NB4 (cell line): Measurements from ENCODE around the gene FANCG.

Source experiments
- DNase-seq: peaks from one replicate; pipeline ENCODE4 v3.0.0; 2010; ENCODE audit warnings: low read depth
- H3K4me3 ChIP-seq: one replicate; pipeline ENCODE4 v1.5.1; 2011; ENCODE audit warnings: mild to moderate bottlenecking, low read depth, low read length, moderate library complexity
- MYC ChIP-seq: IDR thresholded peaks from 2 replicates; pipeline ENCODE4 v1.6.1; 2011; ENCODE audit warnings: low read depth, low read length
- POLR2A ChIP-seq: IDR thresholded peaks from 2 replicates; pipeline ENCODE4 v1.6.1; 2011; ENCODE audit warnings: mild to moderate bottlenecking; ENCODE audit not compliant: insufficient read length; ENCODE audit errors: extremely low read depth
- TF ChIP-seq, protein P1 (sequence below): IDR thresholded peaks from 2 replicates; pipeline ENCODE4 v1.6.1; 2011; ENCODE audit warnings: low read depth, low read length
- TF ChIP-seq, protein P2 (sequence below): IDR thresholded peaks from one replicate; pipeline ENCODE4 v1.5.1; 2012; ENCODE audit warnings: low read depth, low read length

The FANCG gene

DNA sequence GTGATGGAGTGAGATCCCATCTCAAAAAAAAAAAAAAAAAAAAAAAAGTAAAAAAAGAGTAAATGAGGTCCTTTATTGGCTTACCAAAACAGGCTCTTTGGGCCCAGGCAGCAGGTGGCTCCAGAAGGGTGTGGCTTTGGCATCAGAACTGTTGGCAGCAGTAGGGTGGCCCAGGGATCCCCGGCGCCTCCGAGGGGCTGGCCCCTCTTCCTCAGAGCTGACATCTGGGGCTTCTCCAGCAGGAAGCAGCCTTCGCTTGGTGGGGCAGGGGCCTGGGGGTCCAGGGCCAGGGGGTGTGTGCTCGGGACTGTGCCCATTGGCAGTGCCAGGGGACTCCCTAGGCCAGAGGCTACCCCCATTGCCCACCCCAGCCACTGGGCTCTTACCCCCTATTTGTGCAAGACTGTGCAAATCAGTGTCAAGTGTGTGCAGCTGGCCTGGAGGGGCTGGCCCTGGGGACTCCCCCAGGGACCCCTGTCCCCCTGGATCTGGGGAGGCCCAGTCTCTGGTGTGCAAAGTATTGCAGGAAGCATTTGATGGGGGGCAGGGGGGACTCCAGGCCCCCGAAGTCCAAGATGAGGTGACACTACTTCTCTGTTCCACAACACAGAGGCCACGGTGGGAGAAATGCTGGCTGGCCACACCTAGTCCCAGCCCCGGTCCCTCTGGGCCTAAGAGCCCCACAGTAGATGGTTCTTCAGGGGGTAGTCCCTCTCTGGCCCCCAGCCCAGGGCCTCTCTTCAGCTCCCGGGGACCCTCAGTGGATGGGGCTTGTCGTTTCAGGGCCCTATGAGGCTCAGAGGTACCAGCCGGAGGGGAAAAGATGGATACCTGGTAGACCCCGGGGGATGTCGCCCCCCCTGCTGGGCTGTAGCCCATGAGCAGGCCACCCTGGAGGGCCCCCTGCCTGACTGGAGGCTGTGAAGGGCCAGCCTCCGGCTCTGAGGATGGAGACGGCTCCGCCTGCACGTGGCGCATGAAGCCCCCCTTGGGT, 27.9 kb upstream of the FANCG start:
- no peak for DNase-seq
- no peak overlapping the region for H3K4me3 ChIP-seq
- TF ChIP-seq, protein P1, sequence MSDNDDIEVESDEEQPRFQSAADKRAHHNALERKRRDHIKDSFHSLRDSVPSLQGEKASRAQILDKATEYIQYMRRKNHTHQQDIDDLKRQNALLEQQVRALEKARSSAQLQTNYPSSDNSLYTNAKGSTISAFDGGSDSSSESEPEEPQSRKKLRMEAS = no peak
- TF ChIP-seq MYC (no peak), POLR2A (no peak)
- TF ChIP-seq, protein P2, sequence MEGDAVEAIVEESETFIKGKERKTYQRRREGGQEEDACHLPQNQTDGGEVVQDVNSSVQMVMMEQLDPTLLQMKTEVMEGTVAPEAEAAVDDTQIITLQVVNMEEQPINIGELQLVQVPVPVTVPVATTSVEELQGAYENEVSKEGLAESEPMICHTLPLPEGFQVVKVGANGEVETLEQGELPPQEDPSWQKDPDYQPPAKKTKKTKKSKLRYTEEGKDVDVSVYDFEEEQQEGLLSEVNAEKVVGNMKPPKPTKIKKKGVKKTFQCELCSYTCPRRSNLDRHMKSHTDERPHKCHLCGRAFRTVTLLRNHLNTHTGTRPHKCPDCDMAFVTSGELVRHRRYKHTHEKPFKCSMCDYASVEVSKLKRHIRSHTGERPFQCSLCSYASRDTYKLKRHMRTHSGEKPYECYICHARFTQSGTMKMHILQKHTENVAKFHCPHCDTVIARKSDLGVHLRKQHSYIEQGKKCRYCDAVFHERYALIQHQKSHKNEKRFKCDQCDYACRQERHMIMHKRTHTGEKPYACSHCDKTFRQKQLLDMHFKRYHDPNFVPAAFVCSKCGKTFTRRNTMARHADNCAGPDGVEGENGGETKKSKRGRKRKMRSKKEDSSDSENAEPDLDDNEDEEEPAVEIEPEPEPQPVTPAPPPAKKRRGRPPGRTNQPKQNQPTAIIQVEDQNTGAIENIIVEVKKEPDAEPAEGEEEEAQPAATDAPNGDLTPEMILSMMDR = no peak

DNA sequence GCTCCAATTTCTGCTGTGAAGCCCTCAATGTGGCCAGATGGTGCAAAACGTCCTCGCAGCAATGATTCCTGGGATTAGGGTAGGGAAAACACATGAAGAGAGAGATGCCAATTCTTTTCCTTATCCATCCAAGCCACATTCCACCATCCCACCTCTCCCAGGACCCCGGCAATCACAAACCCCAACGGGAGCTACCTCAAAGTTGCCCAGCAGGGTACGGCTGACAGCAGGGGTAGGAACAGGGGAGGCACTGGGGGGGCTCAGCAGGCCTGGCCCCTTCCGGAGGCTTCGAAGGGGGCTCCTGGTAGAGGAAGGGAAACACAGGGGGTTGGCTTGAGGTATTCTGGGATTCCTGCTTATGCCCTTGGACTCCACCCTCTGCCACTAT, 26.6 kb upstream of the FANCG start:
- TF ChIP-seq MYC = no peak
- TF ChIP-seq, protein P2 = no peak
- TF ChIP-seq, protein P1 = no peak
- no peak for TF ChIP-seq POLR2A
- H3K4me3 ChIP-seq = no peak overlapping the region
- DNase-seq = no peak

DNA sequence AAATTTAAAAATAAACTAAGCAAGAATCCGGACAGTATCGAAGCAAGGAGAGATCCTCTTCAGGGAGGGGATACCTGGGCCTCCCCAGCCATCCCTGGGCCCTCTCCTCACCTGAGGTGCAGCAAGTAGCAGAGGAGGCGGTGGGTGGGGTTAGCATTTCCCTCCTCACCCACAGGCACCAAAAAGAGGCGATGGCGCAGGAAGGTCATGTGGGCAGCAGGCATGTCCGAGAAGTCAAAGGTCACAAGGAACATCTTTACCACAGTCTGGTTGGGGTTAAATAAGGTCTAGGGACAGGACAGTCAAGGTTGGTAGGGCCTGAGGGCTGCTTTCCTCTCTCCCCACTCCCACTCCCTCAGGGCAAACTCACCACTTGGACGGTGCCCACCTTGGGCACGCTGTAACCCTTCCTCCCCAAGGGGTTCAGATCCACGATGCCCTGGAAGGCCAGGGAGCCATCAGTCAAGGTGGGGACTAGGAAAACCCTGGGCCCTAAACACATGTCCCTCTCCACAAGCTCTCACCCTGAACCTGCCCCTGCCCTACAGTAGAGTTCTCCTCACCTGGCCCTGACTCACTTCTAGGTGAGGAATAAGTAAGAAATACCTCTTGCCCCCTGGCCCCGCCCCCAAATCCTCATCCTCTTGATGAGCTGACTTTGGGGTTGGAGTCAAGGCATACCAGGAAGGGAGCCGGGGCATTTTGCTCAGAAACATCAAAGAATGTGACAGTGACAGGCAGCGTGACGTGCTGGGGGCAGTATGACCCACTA, 26.0 kb upstream of the FANCG start:
- no peak overlapping the region for H3K4me3 ChIP-seq

GRCh38 chr9:35105126-35105525, 25.4 kb upstream of the FANCG start:
- no peak for TF ChIP-seq POLR2A
- TF ChIP-seq, protein P1 = no peak
- no peak for TF ChIP-seq MYC
- TF ChIP-seq, protein P2 = no peak
- no peak overlapping the region for H3K4me3 ChIP-seq
- no peak for DNase-seq

More for the DNA sequence above, 26.0 kb upstream of the FANCG start:
- DNase-seq = no peak
- TF ChIP-seq, protein P2 = no peak
- TF ChIP-seq, protein P1 = no peak
- TF ChIP-seq MYC (no peak), POLR2A (no peak)

- DNase-seq = no peak
- TF ChIP-seq MYC (no peak), POLR2A (no peak)
- TF ChIP-seq, protein P2 = no peak
- H3K4me3 ChIP-seq = no peak overlapping the region
Observed at GRCh38 chr9:35104586-35104985, 24.8 kb upstream of the FANCG start.
